NCI-H1436 (cell line): ENCODE measurements around the gene NPAT.

Source experiments
- DNase-seq: peaks from one replicate; lab custom pipeline; 2025; lab: John Stamatoyannopoulos, UW

Gene NPAT

DNA sequence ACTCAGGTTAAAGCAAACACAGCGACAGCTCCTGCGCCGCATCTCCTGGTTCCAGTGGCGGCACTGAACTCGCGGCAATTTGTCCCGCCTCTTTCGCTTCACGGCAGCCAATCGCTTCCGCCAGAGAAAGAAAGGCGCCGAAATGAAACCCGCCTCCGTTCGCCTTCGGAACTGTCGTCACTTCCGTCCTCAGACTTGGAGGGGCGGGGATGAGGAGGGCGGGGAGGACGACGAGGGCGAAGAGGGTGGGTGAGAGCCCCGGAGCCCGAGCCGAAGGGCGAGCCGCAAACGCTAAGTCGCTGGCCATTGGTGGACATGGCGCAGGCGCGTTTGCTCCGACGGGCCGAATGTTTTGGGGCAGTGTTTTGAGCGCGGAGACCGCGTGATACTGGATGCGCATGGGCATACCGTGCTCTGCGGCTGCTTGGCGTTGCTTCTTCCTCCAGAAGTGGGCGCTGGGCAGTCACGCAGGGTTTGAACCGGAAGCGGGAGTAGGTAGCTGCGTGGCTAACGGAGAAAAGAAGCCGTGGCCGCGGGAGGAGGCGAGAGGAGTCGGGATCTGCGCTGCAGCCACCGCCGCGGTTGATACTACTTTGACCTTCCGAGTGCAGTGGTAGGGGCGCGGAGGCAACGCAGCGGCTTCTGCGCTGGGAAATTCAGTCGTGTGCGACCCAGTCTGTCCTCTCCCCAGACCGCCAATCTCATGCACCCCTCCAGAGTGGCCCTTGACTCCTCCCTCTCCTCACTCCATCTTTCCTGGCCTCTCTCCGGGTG lies at the start of gene NPAT, which contains the start of gene ATM:
NPAT (minus strand) TSS at position 65 of the 774 bp plus-strand sequence. CDS start 102 bp downstream, outside the sequence.
ATM (plus strand) TSS at position 494 of the 774 bp plus-strand sequence. CDS start 4,558 bp downstream, outside the sequence.
- peak; percentile 98 for DNase-seq

DNA sequence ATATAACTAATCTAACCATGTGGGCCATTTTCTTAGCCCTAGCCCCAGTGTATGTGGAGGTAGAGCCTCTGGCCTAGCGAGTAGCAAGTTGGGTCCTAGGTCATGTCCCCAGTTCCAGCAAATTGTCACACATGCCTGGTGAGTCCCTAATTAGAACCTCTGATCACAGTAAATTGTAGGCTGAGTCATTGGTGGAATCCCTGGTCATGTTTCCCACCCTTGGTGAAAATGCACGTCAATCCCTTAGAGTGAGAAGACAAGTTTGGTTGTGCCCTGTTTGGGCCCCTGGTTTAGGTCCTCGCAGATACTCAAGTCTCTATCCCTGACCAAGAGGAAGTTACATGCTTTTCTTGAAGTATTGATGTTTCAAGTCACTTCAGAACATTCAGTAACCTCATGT lies 47.1 kb upstream of the NPAT start:
- DNase-seq: no peak

DNA sequence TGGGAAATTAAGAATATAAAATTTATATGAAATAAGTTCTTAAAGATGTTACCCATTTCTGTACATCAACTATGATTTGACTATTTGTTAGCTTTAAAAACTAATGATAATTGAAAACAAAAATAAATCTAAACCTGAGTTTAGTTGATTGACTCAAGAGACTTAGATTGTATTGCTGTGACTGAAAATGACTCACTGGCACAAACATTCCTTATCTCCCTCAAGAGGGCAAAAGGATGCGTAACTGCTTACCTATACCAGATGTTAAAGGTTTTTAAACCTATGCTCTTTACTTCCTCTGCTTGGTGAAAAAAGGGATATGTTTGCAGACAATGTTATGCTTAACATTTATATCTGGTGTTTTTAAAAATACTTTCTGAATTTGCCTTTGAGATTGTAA lies 30.7 kb upstream of the NPAT start:
- DNase-seq: no peak

DNA sequence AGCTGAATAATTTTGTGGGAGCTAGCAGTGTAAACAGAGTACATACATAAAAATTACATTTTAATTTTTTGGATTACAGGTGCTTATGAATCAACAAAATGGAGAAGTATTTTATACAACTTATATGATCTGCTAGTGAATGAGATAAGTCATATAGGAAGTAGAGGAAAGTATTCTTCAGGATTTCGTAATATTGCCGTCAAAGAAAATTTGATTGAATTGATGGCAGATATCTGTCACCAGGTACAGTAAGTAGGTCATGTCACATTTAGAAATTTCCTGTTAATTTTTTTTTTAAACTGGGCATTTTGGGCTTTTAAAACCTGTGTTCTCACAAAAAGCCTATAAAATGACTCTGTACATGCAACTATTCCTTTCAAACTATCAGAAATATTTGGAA lies 24.4 kb upstream of the NPAT start:
- no peak for DNase-seq

DNA sequence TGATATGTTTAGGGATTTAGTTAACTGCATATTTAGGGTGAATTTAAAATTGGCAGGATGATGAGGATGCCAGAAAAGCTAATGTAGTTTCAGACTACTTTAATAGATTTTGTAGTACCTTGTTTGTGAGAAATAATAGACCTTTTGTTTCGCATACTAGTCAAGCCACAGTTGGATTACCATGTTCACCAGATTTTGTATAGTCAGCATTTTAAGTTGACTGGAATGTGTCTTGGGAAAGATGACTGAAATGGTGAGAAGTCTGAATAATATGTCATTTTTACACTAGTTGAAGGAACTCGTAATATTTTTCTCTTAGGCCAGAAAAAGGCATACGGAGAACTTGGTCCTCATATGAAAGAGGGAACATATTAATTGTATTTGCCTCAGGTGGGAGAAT lies 23.9 kb upstream of the NPAT start:
- DNase-seq: no peak

DNA sequence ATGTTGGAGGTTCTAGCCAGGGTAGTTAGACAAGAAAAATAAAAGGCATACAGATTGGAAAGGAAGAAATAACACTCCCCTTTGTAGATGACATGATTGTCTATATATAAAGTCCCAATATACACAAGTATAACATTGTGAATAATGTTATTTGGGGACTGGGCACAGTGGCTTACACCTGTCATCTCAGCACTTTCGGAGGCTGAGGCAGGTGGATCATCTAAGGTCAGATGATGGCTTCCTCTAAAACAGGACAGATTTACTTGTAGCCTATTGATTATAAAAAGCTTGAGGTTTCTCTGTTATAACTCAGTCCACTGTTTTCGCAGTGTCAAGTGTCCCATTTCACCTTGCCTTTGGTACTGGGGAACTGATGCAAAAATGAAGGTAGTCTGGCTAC lies 20.0 kb upstream of the NPAT start:
- no peak for DNase-seq

DNA sequence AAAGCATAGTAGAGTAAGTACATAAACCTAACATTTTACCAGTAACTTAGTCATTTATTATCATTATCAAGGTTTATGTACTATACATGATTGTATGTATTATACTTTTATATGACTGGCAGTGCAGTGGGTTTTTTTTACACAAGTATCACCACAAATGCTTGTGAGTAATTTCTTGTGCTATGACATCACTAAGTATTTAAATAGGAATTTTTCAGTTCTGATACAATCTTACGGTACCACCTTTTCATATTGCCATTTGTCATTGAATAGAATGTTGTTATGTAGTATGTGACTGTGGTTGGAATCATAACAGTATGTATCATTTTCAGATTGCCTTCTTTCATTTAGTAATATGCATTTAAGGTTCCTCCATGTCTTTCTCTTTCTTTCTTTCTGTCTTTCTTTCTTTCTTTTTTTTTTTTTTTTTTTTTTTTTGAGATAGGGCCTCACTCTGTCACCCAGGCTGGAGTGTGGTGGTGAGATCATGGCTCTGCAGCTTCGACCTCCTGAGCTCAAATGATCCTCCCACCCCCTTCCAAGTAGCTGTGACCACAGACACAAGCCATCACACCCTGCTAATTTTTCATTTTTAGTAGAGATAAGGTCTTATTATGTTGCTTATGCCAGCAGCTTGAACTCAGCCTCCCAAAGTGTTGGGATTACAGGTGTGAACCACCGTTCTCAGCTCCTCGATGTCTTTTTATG lies 19.0 kb upstream of the NPAT start:
- DNase-seq: no peak

DNA sequence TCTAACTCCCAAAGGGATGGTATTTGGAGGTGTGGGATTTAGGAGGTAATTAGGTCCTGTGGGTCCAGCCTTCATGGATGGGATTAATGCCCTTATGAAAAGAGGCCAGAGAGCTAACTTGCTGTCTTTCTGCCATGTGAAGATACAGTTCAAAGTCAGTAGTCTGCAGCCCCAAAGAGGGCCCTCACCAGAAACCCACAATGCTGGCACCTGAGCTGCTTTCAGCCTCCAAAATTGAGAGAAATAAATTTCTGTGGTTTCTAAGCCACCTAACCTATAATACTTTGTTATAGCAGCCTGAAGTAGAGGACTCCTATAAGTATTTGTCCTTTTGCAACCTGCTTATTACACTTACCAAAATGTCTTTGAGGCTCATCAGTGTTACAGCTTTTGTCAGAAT lies 16.6 kb upstream of the NPAT start:
- no peak for DNase-seq

DNA sequence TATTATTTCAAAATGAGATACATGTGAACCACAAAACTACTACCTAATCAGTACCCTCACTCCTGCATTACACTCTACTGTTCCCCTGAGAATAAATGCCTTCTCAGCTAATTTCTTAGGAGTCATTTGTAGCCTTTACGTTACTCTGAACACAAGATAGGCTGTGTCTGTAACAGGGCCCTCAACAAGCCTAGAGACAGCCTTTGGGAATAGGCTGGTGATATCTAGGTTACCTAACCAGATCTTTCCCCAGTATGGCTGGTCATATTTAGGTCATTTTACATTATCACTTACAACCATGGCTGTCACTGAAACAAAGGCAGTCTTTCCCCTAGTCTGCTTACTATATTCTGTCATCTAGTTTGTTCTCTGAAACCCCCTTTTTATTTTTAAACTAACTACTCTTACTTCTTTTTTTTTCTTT lies 14.6 kb upstream of the NPAT start:
- DNase-seq: no peak

DNA sequence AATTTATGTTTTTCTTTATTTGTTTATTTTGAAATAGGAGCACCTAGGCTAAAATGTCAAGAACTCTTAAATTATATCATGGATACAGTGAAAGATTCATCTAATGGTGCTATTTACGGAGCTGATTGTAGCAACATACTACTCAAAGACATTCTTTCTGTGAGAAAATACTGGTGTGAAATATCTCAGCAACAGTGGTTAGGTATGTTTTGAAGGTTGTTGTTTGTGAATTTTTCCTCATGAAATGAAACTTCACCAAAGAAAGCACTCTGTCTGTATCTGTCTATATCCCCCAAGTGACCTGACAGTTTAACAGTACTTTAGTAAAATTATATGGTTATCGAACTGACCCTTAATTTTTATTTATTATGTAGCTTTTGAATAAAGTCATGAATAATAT lies 13.2 kb upstream of the NPAT start:
- no peak for DNase-seq

DNA sequence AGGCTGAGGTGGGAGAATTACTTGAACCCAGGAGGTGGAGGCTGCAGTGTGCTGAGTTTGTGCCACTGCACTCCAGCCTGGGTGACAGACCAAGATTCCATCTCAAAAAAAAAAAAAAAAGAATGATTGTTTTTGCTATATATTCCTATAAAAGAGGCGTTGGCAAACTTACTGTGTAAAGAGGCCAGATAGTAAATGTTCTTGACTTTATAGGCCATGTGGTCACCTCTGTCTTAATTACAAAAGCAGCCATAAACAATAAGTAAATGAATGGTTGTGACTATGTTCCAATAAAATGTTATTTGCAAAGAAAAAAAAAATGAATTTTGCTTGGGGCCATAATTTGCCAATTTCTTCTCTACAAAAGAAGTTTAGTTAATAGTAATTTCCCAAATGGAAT lies 12.8 kb upstream of the NPAT start:
- DNase-seq: no peak

DNA sequence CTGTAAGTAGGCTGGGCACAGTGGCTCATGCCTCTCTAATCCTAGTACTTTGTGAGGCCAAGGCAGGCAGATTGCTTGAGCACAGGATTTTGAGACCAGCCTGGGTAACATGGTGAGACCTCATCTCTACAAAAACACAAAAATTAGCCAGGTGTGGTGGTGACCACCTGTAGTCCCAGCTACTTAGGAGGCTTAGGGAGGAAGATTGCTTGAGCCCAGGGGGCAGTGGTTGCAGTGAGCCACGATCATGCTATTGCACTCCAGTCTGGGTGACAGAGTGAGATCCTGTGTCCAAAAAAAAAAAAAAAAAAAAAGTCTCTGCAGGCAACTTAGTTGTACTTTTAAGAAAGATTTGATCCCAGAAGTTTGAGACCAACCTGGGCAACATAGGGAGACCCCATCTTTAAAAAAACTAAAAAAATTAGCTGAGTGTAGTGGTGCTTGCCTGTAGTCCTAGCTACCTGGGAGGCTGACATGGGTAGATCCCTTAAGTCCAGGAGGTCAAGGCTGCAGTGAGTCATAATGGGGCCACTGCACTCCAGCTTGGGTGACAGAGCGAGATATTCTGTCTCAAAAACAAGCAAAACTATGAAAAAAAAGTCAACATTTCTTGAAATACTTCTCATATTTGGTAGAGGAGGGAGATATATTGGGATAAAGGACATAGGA lies 11.0 kb upstream of the NPAT start:
- no peak for DNase-seq

DNA sequence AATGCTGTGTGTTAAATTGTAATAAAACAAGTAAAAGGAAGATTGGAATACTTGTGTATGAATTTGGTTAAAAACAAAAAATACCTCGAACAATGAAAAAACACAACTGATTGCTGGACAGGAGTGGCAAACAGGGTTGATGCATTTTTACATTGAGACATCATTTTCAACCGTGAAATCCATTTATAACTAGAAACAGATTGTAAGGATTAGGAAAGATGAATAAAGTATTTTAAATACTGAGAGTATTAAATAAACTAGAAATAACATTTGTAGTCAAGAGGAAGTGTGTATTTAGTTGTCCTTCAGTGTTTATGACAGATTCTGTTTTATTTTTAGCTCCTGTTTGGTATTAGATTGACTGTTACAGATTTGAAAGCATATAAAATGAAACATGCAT lies 5.8 kb upstream of the NPAT start:
- no peak for DNase-seq

DNA sequence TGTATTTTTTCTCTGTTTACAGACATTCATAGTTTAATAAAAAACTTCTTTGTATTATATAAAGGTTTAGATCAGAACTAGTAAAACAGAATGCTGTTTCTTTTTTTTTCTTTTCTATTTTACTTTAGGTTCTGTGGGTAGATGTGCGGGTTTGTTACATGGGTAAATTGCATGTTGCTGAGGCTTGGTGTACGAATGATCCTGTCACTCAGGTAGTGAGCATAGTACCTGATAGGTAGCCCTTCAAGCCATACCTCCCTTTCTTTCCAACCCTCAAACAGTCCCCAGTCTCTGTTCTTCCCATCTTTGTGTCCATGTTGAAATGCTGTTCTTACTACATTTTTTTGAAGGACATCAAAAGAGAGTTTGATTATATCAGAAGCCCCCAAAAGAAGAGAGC lies 3.6 kb upstream of the NPAT start:
- DNase-seq: no peak

DNA sequence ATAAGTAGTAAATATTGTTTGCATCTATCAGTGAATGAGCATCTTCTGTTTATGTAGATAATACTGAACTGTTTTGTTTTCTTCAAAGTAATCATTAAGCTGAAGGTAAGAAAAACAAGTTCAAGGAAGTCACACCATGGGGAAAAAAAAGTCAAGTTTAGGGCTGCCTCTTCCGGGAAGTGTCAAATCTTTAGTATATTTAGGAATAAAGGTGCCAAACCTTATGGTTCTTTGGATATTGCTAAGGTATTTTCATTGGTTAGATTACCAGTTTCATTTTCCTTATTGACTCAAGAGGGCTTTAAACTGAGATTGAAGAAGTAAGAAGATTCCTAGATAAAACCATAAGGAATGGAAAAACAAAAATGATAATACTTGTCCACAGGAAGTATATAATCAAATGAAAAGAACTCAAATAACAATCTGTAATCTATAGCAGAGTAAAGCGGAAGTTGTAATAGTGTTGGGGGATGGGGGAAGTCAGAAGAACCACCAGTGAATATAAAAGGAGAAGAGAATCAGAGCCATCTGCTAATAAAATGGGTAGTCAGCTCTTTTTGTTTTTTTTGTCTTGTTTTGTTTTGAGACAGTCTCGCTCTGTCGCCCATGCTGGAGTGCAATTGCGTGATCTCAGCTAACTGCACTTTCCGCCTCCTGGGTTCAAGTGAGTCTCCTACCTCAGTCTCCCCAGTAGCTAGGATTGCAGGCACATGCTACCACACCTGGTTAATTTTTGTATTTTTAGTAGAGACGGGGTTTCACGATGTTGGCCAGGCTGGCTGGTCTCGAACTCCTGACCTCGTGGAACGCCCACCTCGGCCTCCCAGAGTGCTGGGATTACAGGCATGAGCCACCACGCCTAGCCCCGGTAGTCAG lies 2.7 kb upstream of the NPAT start:
- no peak for DNase-seq

DNA sequence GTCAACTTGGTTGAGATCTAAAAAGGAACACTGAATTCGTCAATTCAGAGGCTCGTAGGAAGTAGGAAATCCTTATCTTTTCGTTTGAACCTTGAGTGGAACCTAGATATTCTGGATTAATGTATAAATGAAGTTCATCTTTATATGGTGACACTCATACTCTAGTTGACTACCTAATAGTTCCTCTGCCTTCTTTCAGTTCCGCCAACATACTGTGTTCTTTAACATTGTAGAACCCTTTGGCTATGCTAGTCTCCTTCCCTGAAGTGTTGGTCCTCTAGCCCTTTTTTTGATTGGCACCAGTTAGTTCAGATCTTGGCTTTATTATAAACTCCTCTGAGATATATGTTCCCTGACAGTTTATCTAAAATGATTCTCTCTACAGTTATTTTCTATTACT lies 1.9 kb upstream of the NPAT start:
- no peak for DNase-seq

DNA sequence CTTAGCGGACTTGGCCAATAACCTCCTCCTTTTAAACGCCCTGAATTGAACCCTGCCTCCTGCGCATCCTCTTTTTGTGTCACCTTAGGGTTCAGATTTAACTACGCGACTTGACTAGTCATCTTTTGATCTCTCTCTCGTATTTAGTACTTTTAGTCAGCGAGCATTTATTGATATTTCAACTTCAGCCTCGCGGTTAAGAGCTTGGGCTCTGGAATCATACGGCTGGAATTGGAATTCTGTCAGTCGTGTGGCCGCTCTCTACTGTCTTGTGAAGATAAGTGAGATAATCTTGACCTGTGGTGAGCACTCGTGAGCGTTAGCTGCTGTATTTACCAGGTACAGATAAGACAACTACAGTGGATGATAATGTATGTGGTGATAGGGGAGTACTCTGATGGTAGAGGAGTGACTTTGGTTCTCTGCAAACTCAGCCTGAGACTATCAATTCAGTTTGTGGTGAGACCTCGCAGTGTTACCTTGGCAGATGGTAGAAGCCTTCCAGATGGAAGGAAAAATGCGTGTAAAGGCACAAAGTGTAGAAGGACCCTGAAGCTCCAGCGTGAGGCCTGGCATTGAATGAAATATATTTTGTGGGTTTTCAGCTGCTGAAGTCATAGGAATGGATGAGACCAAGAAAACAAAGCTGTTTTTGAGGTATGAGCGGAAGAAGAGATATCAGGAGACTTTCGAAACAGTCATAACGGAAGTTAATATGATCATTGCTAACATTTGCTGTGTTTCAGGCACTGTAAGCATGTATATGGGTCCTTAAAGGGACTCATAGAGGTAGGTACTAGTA lies 1.1 kb upstream of the NPAT start:
- no peak for DNase-seq

DNA sequence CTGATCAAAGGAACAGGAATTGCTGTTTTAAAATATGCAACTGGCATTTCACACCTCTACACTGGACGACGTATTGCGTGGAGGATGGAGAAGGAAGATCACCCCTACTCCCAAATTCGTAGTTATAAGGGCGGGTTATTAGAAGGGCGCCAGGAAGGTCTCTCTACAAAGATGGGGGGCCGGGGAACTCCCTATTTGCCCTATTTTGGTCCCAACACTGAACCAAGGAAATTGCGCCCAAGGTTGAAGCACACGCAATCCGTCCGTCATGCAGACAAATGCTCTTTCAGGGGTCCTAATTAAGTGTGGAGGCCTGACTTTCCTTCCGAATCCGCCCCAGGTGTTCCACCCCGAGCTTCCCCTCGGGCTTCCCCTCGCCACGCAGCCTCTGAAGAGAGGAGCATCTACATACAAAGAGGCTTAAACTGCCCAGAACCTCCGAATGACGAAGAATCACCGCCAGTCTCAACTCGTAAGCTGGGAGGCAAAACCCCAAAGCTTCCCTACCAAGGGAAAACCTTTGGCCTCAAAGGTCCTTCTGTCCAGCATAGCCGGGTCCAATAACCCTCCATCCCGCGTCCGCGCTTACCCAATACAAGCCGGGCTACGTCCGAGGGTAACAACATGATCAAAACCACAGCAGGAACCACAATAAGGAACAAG lies 396 bp downstream of the NPAT start:
- peak; percentile 33 for DNase-seq

DNA sequence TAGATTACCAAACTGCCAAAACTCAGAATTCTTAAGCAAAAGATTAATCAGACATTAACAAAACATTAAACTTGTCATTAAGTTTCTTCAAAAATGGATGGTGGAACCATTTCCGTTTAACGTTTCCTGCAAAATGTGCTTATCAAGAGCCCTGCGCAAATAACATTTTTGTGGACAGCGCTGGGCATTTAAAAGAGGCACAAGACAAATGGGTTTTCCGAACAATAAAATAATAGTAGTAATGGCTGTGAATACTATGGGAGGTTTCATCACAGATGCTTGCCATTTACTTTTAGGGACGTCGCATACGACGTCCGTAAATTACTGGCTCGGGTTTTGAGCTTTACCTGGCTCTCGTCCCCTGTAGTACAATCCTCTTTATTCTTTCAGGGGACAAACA lies 1.1 kb downstream of the NPAT start:
- no peak for DNase-seq

DNA sequence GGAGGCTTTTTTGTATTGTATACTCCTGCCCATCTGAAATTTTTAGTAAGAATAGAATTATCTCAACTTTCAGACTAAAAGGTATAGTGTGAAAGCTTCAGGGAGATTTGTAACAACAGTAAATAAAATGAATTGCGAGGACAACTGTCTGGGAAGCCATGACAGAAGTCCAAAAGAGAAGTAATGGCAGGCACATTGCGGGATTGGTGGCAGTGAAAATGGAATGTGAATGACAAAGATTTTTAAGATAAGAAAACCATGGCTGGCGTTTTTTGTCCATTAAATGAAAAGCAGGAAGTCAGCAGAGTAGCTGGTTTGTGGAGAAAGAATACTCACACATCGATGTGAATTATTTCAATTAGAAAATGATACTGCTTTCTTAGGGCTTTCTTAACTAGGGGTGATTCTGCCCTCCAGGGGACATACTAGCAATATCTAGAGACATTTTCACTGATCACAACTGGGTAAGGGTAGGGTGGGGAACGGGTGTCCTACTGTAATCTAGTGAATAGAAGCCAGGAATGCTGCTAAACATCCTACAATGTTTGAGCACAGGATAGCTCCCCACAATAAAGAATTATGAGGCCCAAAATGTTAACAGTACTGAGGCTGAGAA lies 1.6 kb downstream of the NPAT start:
- DNase-seq: no peak
